Inflammatory macrophage (primary cell): ENCODE measurements around the gene GATAD2A.
"Not testable (repeated sequence)": the region's sequence is repeated elsewhere in the genome, so short reads cannot be mapped to it uniquely, and the experiment has no call there.

ENCODE experiments used
- DNase-seq, 2 donors: peaks; one replicate each; pipeline ENCODE4 v3.0.0-alpha.2; 2020 to 2022
- total RNA-seq, 18 experiments: gene quantifications; one replicate each; lab custom pipeline; 2026; ENCODE audit warnings: mixed read lengths in 6 of 18, inconsistent platforms in 2 of 18; lab: John Stamatoyannopoulos, UW

Gene GATAD2A
- total RNA-seq = 33.4 to 150 (median 87.2) reads per million in 18 experiments

DNA sequence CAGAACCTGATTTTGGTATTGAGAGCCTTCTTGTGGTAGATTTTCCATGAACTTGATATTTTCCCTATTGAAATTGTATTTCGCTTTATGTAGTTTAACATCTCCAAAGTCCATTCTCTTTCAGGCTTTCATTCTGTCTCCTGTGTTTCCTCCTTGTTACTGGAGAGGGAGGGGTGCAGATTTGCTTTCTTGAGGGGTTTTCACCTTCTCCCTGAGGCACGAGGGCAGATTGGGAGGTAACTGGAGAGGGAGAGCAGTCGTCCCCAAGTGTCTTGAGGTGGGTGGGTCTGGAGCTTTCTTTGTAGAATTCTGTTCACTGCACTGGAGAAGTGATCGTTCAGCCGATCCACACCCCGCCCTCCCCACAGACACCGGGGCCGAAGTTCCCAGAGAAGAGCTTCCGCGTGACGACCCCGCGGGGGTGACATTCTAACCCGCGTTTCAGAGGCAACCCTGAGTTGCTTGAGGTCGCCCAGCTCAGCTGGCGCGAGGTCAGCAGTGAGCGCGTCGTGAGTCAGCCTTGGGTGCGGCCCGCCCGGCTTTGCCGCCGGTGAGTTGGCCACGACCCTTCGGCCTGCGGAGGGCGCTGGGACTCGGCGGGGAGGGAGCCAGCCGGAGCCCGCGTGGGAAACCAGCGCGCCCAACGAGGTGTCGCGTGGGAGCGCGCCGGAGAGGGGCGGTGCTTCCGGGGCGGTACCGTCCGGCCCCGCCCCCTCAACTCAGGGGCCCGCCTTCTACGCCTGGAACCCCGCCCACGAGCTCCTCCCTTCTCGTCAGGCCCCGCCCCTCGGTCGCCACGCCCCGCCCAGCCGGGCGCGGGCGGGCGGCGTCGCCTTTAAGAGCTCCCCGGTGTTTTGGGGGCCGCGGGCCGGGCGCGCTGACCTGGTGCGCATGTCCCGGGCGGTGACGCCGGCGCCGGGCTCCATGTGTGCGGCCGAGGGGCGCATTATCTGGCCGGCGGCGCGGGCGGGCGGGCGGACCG lies at the start of gene GATAD2A:
TSS of gene GATAD2A (plus strand) at position 797 of the 982 bp plus-strand sequence. CDS start 59,671 bp downstream, outside the sequence.
- peak; percentile 97 to 98 for DNase-seq

- no peak for DNase-seq
Measured at GRCh38 chr19:19356500-19356899, 49.0 kb upstream of the GATAD2A start.

DNA sequence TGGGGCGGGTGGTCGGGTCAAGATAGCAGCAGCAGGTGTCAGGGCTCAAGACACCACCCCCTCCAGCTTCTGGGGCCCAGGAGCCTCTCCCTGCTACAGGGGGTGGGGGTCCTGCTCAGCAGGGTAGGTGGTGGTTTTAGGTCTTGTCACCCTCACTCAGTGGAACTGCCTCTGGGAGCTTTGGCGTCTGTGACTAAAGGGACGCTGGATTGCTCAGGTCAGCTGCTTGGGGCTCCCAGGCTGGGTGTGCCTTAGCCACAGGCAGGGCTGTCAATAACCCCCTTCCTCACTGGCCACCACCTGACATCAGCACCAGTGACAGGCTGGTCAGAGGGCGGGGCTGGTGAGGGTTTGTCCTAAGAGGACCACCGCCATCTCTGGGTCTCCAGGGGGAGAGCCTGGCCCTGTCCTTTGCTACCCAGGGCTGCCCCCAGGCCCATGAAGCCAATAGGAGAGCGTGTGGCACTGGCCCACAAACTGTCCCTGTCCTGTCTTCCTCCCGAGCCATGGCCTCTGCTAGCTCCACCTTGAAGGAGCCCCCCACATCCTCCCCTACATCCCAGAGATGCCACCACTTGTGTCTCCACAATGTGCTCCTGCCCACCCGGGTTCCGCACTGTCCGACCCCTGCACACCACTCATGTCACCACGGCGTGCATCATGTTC lies 48.4 kb upstream of the GATAD2A start:
- DNase-seq = no peak

GRCh38 chr19:19361075-19361594 lies 44.3 kb upstream of the GATAD2A start:
- DNase-seq = peak; percentile 83 to 84

GRCh38 chr19:19362075-19362474 lies 43.4 kb upstream of the GATAD2A start:
- DNase-seq = no peak

GRCh38 chr19:19366434-19367396 lies 38.8 kb upstream of the GATAD2A start:
- peak; percentile 80 to 84 for DNase-seq

GRCh38 chr19:19368087-19368486 lies 37.4 kb upstream of the GATAD2A start:
- DNase-seq = no peak

GRCh38 chr19:19371059-19371458 lies 34.4 kb upstream of the GATAD2A start:
- no peak for DNase-seq

DNA sequence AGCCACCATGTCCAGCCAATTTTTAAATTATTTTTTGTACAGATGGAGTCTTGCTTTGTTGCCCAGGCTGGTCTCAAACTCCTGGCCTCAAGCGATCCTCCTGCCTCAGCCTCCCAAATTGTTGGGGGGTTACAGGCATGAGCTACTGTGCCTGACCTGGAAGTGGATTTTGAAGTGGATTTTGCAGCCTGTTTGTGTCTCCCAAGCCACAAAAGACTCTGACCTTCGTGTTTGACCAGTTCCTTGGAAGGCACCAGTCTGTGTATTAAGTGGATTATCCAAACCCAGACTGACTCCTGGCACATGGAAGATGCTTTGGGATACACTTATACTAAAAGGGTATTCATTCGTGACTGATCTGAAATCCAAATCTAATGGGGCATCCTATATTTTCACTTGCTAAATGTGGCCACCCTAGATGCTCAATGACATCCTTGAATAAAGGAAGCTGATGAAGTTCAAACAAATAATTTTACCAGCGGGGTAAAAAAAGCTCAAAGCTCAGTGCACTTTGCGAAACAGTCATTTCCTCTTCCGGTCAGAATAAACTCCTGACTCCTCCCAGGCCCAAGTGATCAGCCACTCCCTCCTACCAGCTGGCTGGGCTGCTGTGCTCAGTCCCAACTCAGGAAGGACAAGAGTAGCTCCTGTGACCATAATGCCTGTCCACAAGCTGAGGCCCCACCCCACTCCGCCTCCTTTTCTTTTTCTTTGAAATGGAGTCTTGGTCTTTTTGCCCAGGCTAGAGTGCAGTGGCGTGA lies 32.6 kb upstream of the GATAD2A start:
- DNase-seq = peak; percentile 94 to 96

DNA sequence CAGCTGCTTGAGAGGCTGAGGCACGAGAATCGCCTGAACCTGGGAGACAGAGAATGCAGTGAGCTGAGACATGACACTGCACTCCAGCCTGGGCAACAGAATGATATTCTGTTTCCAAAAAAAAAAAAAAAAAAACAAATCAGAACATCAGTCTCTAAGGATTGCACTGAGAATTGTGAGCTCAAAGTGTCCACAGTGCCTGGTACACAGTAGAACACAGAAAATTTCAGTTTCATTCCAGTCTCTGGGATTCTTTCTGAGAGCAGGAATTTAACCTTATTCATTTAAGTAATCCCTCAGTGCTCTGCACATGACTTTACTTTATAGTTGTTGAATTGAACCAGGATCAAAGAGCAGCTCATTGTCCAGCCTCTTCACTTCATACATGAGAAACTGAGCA lies 25.9 kb upstream of the GATAD2A start:
- no peak for DNase-seq

DNA sequence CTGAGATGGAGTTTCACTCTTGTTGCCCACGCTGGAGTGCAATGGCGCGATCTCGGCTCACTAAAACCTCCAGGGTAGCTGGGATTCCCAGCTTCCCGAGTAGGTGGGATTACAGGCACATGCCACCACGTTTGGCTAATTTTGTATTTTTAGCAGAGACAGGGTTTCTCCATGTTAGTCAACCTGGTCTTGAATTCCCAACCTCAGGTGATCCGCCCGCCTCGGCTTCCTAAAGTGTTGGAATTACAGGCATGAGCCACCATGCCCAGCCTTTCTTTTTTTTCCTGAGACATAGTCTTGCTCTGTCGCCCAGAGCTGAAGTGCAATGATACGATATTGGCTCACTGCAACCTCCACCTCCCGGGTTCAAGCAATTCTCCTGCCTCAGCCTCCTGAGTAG lies 25.2 kb upstream of the GATAD2A start:
- not testable (repeated sequence) for DNase-seq

DNA sequence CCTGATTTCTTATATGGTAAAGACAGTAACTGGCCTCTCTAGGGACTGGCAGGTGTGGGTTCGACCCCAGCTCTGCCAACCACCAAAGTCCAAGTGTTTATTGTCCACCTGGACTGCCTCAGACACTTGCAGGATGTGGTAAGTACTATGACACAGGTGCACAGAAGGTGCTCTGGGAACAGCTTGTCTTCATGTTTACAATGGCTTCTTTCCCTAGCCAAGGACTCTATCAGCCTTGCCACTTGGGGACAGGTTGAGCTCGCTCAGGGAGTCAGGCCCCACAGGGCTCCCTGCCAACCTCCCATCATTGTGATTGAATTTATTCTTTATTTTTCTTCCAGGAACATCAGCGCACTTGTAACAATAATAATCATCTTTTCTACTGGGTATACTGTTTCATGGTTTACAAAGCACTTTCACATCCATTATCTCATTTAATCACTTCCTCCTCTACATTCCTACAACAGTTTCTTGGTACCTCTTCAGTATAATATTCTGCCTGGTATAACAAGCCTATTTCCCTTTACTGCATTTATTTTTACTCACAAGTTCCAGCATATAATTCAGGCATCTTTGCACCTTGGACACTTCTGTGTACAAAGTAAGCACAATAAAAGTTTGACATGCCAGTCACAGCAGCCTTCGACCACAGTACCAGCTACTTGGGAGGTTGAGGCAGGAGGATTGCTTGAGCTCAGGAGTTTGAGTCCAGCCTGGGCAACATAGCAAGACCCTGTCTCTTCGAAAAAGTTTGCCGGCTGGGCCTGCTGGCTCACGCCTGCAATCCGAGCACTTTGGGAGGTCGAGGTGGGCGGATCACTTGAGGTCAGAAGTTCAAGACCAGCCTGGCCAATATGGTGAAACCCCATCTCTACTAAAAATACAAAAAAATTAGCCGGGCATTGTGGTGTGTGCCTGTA lies 24.2 kb upstream of the GATAD2A start:
- DNase-seq = no peak

GRCh38 chr19:19382118-19382517 lies 23.4 kb upstream of the GATAD2A start:
- DNase-seq = no peak

GRCh38 chr19:19384486-19384885 lies 21.0 kb upstream of the GATAD2A start:
- DNase-seq = no peak

GRCh38 chr19:19385131-19385895 lies 20.2 kb upstream of the GATAD2A start:
- peak; percentile 100 for DNase-seq

DNA sequence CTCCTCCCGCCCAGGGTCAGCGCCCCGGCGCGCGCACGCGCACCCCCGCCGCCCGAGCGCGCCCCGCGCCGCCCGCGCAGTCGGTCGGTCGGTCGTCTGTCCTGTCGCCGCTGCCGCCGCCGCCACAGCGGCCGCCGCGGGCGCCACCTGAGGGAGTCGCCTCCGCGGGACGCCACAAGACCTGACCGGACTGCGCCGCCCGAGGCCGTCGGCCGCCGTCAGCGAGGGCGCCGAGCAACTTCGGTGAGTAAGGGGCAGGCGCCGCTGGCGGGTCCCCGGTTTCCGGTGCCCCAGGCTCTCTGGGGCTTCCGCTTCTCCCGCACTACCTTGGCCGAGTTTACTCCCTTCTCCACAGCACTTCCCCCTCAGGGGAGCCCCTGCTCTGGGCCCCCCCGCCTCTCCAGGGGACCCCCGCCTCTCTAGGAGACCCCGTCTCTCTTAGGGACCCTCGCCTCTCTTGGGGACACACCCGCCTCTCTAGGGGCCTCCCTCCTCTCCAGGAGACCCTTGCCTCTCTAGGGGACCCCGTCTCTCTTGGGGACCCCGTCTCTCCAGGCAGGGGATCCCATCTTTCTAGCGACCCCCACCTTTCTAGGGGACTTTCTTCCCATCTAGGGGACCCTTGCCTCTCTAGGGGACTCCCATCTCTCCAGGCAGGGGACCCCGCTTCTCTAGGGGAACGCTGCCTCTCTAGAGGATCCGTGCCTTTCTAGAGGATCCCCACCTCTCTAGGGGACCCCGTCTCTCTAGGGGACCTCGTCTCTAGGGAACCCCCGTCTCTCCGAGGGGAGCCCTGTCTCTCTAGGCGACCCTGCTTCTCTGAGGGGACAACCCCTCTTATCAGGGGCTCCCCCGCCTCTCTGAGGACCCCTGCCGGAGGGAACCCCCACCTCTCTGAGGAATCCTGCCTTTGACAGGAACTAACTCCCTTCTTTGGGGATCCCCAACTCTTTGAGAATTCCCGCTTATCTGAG lies 19.3 kb upstream of the GATAD2A start:
- peak; percentile 48 to 70 for DNase-seq

GRCh38 chr19:19387108-19387507 lies 18.4 kb upstream of the GATAD2A start:
- no peak for DNase-seq
